B cell (primary cell): Measurements from ENCODE around the gene SDK2. TPM values are rescaled to one million over a fixed set of nuclear protein-coding genes. Genes with fewer than 3 reads are reported as not detected.

Experiments used
- ATAC-seq: fragments of 200-7000 bp; cut with Tn5 transposase; one replicate; pipeline ENCODE4 v1.10.0; 2021; ENCODE audit warnings: low read depth, mild to moderate bottlenecking, moderate number of reproducible peaks, moderate library complexity
- CTCF ChIA-PET: fragments of 350-600 bp; sonication (Branson Sonifier 250); formaldehyde crosslinking; loops from one replicate; lab custom pipeline; 2021; ENCODE audit warnings: antibody characterized with exemption, inconsistent platforms; lab: Charles Lee
- POLR2A ChIA-PET: fragments of 350-600 bp; sonication (Branson Sonifier 250); formaldehyde crosslinking; loops from one replicate; lab custom pipeline; 2021; ENCODE audit warnings: antibody characterized with exemption; lab: Charles Lee
- DNase-seq: peaks from one replicate; pipeline ENCODE4 v3.0.0; 2013
- H2AFZ ChIP-seq: 2 replicates; pipeline ENCODE4 v1.6.1; 2012; ENCODE audit warnings: mild to moderate bottlenecking, low read depth, low read length; ENCODE audit not compliant: insufficient read depth, poor library complexity, severe bottlenecking
- H3K27ac ChIP-seq, 2 donors: 1 replicate in 1 of 2; 2 replicates in 1 of 2; pipeline ENCODE4 v1.5.1; 2012 to 2013; ENCODE audit warnings: low read length in 2 of 2, mild to moderate bottlenecking in 2 of 2, moderate library complexity in 1 of 2
- H3K27me3 ChIP-seq, 4 experiments: fragments of 200-600 bp in 1 of 4; sonication (generic) in 1 of 4; replicated peaks in 1 of 4; 1 replicate in 2 of 4; 2 replicates in 2 of 4; pipeline versions ENCODE4 v1.6.1 to v1.7.0; 2013 to 2016; ENCODE audit warnings: low read length in 3 of 4, mild to moderate bottlenecking in 2 of 4, mixed read lengths in 1 of 4, moderate library complexity in 1 of 4; ENCODE audit not compliant: insufficient read depth in 4 of 4, control insufficient read depth in 3 of 4; ENCODE audit errors: control extremely low read depth in 1 of 4
- H3K36me3 ChIP-seq, 2 experiments: replicated peaks in 1 of 2; 1 replicate in 1 of 2; 2 replicates in 1 of 2; pipeline versions ENCODE4 v1.6.1 to v1.7.1; 2013; ENCODE audit warnings: low read length in 1 of 2; ENCODE audit not compliant: insufficient read depth in 2 of 2, control insufficient read depth in 1 of 2; ENCODE audit errors: control extremely low read depth in 1 of 2, extremely low read depth in 1 of 2
- H3K4me1 ChIP-seq, 2 donors: fragments of 200-600 bp in 1 of 2; sonication (generic) in 1 of 2; 1 replicate in 1 of 2; 2 replicates in 1 of 2; pipeline versions ENCODE4 v1.5.1 to v1.6.1; 2013 to 2017; ENCODE audit warnings: low read length in 2 of 2; ENCODE audit not compliant: control insufficient read depth in 2 of 2, insufficient read depth in 2 of 2
- H3K4me2 ChIP-seq: replicated peaks from 2 replicates; pipeline ENCODE3; 2012; ENCODE audit warnings: mild to moderate bottlenecking, low read depth, low read length; ENCODE audit not compliant: poor library complexity, severe bottlenecking
- H3K4me3 ChIP-seq, 5 experiments: fragments of 200-600 bp in 1 of 5; sonication (generic) in 1 of 5; 1 replicate in 3 of 5; 2 replicates in 2 of 5; pipeline versions ENCODE4 v1.5.1 to v1.7.0; 2011 to 2016; ENCODE audit warnings: low read length in 4 of 5, mild to moderate bottlenecking in 4 of 5, low read depth in 2 of 5, control low read depth in 1 of 5, moderate library complexity in 1 of 5; ENCODE audit not compliant: insufficient read depth in 1 of 5; ENCODE audit errors: control extremely low read depth in 1 of 5, extremely low read depth in 1 of 5
- H3K79me2 ChIP-seq: fragments of 200-600 bp; sonication (generic); one replicate; pipeline ENCODE4 v1.6.0; 2016; ENCODE audit warnings: low read length; ENCODE audit not compliant: control insufficient read depth, insufficient read depth
- H3K9ac ChIP-seq: fragments of 200-600 bp; sonication (generic); 2 replicates; pipeline ENCODE4 v1.6.1; 2017; ENCODE audit warnings: mild to moderate bottlenecking, low read length, moderate library complexity
- H3K9me3 ChIP-seq, 3 donors: one replicate each; pipeline versions ENCODE4 v1.6.1 to v1.7.1; 2013; ENCODE audit warnings: low read length in 2 of 3; ENCODE audit not compliant: control insufficient read depth in 2 of 3, insufficient read depth in 1 of 3; ENCODE audit errors: control extremely low read depth in 1 of 3
- H4K20me1 ChIP-seq: 2 replicates; pipeline ENCODE4 v1.6.0; 2012; ENCODE audit warnings: mild to moderate bottlenecking, low read length; ENCODE audit not compliant: insufficient read depth, control insufficient read depth, poor library complexity, severe bottlenecking
- H3K27ac Mint-ChIP-seq: one replicate; pipeline ENCODE4 v1.8.0; 2021; ENCODE audit warnings: mixed read lengths
- H3K27me3 Mint-ChIP-seq: one replicate; pipeline ENCODE4 v1.8.0; 2021; ENCODE audit warnings: mixed read lengths
- H3K4me1 Mint-ChIP-seq: one replicate; pipeline ENCODE4 v1.8.0; 2021; ENCODE audit warnings: mixed read lengths
- H3K4me3 Mint-ChIP-seq: one replicate; pipeline ENCODE4 v1.8.0; 2021; ENCODE audit warnings: mixed read lengths
- H3K9me3 Mint-ChIP-seq: one replicate; pipeline ENCODE4 v1.8.0; 2022; ENCODE audit warnings: mixed read lengths; ENCODE audit not compliant: insufficient read depth
- CTCF ChIP-seq: fragments of 200-600 bp; IDR thresholded peaks from one replicate; pipeline ENCODE4 v1.8.0; 2022; ENCODE audit warnings: antibody characterized with exemption, mild to moderate bottlenecking
- EZH2 ChIP-seq: IDR thresholded peaks from 2 replicates; pipeline ENCODE4 v1.6.1; 2012; ENCODE audit warnings: borderline replicate concordance, low read depth, mild to moderate bottlenecking, moderate library complexity, low read length; ENCODE audit not compliant: insufficient read depth, poor library complexity, severe bottlenecking
- WGBS: methylation state at CpG from one replicate; pipeline ENCODE4 v1.1.5; 2013; ENCODE audit warnings: missing lambda C conversion rate; ENCODE audit not compliant: insufficient coverage; 5-methylcytosine and 5-hydroxymethylcytosine counted together
- intact Hi-C: fragments of 100-400 bp; cut with micrococcal nuclease; formaldehyde crosslinking; loops from one replicate; pipeline ENCODE4 v1.10.0; 2022
- polyA plus RNA-seq: library from polyadenylated mRNA; depleted of rRNA; stranded (reverse); fragments of >200 nt; gene quantifications from 2 replicates; pipeline ENCODE4 v1.2.3, GENCODE V29; 2012
- total RNA-seq, 2 donors: library from RNA; stranded (reverse); fragments of 120-200 nt in 1 of 2; gene quantifications; 1 replicate in 1 of 2; 2 replicates in 1 of 2; pipeline versions ENCODE4 v1.2.3 to v1.2.4, GENCODE V29; 2013 to 2022

The SDK2 gene
- total and polyA plus RNA-seq, 2 donors (not counting 1 experiment from before 2014, with no cell fraction given): 3.2 to 13.0 TPM

- WGBS: 66% methylated on average over 12 of the region's 15 CpGs
- no peak overlapping the region for H3K4me3 Mint-ChIP-seq
- no peak overlapping the region for H3K27ac ChIP-seq
- H3K4me1 Mint-ChIP-seq: peaks cover 33% of the 10 kb centered on the region
- DNase-seq (no peak), ATAC-seq (no peak)
- no peak overlapping the region for H3K27ac Mint-ChIP-seq
- ChIA-PET CTCF (interaction anchor here (0.9 kb wide), 1 partner anchor 24 kb away, joined by 3 read pairs; no protein-coding TSS in a partner anchor), POLR2A (no interaction called here)
- peaks cover 0 to 19% (median 4%) of the 10 kb centered on the region in 3 donors for H3K9me3 ChIP-seq
- H3K9ac ChIP-seq: no peak overlapping the region
- no peak overlapping the region for H2AFZ ChIP-seq
- peaks cover 71% of the 10 kb centered on the region for H3K79me2 ChIP-seq
- peaks cover 20 to 33% of the 10 kb centered on the region in 2 donors for H3K4me1 ChIP-seq
- H3K4me3 ChIP-seq: no peak overlapping the region
- intact Hi-C loops: no loop called here
- peaks cover 0 to 2% (median 0%) of the 10 kb centered on the region in 4 experiments for H3K27me3 ChIP-seq
- H3K9me3 Mint-ChIP-seq: no peaks in the 10 kb centered on the region
- H3K36me3 ChIP-seq: no peaks in the 10 kb centered on the region
- no peak overlapping the region for H3K4me2 ChIP-seq
- TF ChIP-seq CTCF (no peak), EZH2 (no peak)
- H4K20me1 ChIP-seq: peaks cover 30% of the 10 kb centered on the region
- no peaks in the 10 kb centered on the region for H3K27me3 Mint-ChIP-seq
These were observed 27.9 kb downstream of the SDK2 start for GRCh38 chr17:73616120-73616872.

- H4K20me1 ChIP-seq: peaks cover 33% of the 10 kb centered on the region
- Mint-ChIP-seq H3K27ac (no peak overlapping the region), H3K4me1 (peaks cover 20% of the 10 kb centered on the region), H3K4me3 (no peak overlapping the region), H3K27me3 (no peaks in the 10 kb centered on the region), H3K9me3 (no peaks in the 10 kb centered on the region)
- intact Hi-C loops: no loop called here
- peaks cover 74% of the 10 kb centered on the region for H3K79me2 ChIP-seq
- no peaks in the 10 kb centered on the region for H3K36me3 ChIP-seq
- ChIA-PET CTCF (interaction anchor here (1.1 kb wide), 1 partner anchor 20 kb away, joined by 3 read pairs; no protein-coding TSS in a partner anchor), POLR2A (no interaction called here)
- H3K9ac ChIP-seq: no peak overlapping the region
- H3K27me3 ChIP-seq: peaks cover 0 to 2% (median 0%) of the 10 kb centered on the region in 4 experiments
- H3K27ac ChIP-seq: no peak overlapping the region
- H3K4me1 ChIP-seq: peaks cover 13 to 22% of the 10 kb centered on the region in 2 donors
- 90% methylated on average over 4 of the region's 9 CpGs for WGBS
- TF ChIP-seq CTCF (no peak), EZH2 (no peak)
- ATAC-seq (no peak), DNase-seq (no peak)
- no peak overlapping the region for H3K4me2 ChIP-seq
- no peak overlapping the region for H2AFZ ChIP-seq
- no peak overlapping the region for H3K4me3 ChIP-seq
- H3K9me3 ChIP-seq: peaks cover 0 to 15% (median under 1%) of the 10 kb centered on the region in 3 donors
These were observed 30.0 kb downstream of the SDK2 start for GRCh38 chr17:73614256-73614655.
